GM12878 (cell line): ENCODE data around the gene CHCHD3. TPM values are rescaled to one million over a fixed set of nuclear protein-coding genes. Genes with fewer than 3 reads are reported as not detected.
A peak's percentile ranks its signal among the peaks of the same experiment; 100 is the strongest.

Experiments
- BCL3 ChIP-seq: IDR thresholded peaks from 2 replicates; pipeline ENCODE4 v1.6.1; 2011; ENCODE audit warnings: borderline replicate concordance, low read depth, mild to moderate bottlenecking, moderate library complexity, low read length; ENCODE audit not compliant: insufficient read depth, poor library complexity, severe bottlenecking
- CREB1 ChIP-seq: IDR thresholded peaks from 2 replicates; pipeline ENCODE4 v1.6.1; 2012; ENCODE audit warnings: low read depth, mild to moderate bottlenecking, inconsistent platforms
- FOXK2 ChIP-seq: fragments of 450-650 bp; IDR thresholded peaks from 2 replicates; pipeline ENCODE4 v1.6.1; 2017; ENCODE audit warnings: mild to moderate bottlenecking, moderate library complexity
- HDAC6 ChIP-seq: fragments of 200-600 bp; sonication (generic); IDR thresholded peaks from one replicate; pipeline ENCODE4 v1.8.0; 2017; ENCODE audit warnings: antibody characterized with exemption; ENCODE audit not compliant: unreplicated experiment
- KDM1A ChIP-seq: fragments of 200-600 bp; sonication (generic); IDR thresholded peaks from 2 replicates; pipeline ENCODE4 v1.6.1; 2016; ENCODE audit warnings: borderline replicate concordance
- PAX8 ChIP-seq: fragments of 450-650 bp; IDR thresholded peaks from 2 replicates; pipeline ENCODE4 v1.6.1; 2017; ENCODE audit warnings: mild to moderate bottlenecking, moderate library complexity
- SMARCA5 ChIP-seq: fragments of 450-650 bp; IDR thresholded peaks from 2 replicates; pipeline ENCODE4 v1.6.1; 2017; ENCODE audit warnings: mild to moderate bottlenecking
- TCF3 ChIP-seq: IDR thresholded peaks from 2 replicates; pipeline ENCODE4 v1.6.1; 2012; ENCODE audit warnings: low read depth, mild to moderate bottlenecking, low read length, borderline replicate concordance; ENCODE audit not compliant: insufficient read depth
- YY1 ChIP-seq: IDR thresholded peaks from 2 replicates; pipeline ENCODE4 v1.6.1; 2011; ENCODE audit warnings: low read depth, mild to moderate bottlenecking, low read length
- polyA plus RNA-seq, 11 experiments: library from polyadenylated mRNA; depleted of rRNA in 4 of 11; unstranded in 6 of 11; stranded (reverse) in 5 of 11; fragments of >200 nt; fragmentation: Nextera tagmentation in 4 of 11; fragmentation: Illumina TruSeq in 1 of 11; extraction: Ambion mirVana in 4 of 11; extraction: Trizol in 1 of 11; gene quantifications; 1 replicate in 1 of 11; 2 replicates in 10 of 11; pipeline versions ENCODE4 v1.2.1 to v1.2.3, GENCODE V29; 2011 to 2016; ENCODE audit warnings: inconsistent platforms in 2 of 11, missing spikeins in 2 of 11, low read depth in 1 of 11
- total RNA-seq, 4 experiments: library from RNA; depleted of rRNA in 3 of 4; stranded (reverse); fragments of >200 nt in 3 of 4; fragmentation: Illumina TruSeq in 1 of 4; extraction: Trizol in 1 of 4; gene quantifications; 2 replicates each; pipeline versions ENCODE4 v1.2.1 to v1.2.3, GENCODE V29; 2013 to 2021
- TF ChIP-seq, protein P1 (sequence below): fragments of 450-650 bp; IDR thresholded peaks from 2 replicates; pipeline ENCODE4 v1.6.1; 2018; ENCODE audit warnings: borderline replicate concordance, mild to moderate bottlenecking; ENCODE audit not compliant: partially characterized antibody
- TF ChIP-seq, protein P2 (sequence below): fragments of 450-650 bp; IDR thresholded peaks from 2 replicates; pipeline ENCODE4 v1.6.1; 2017; ENCODE audit warnings: mild to moderate bottlenecking, moderate library complexity

The CHCHD3 gene
- total and polyA plus RNA-seq, 10 of the 15 experiments (the other 5 are each of a cell fraction or from before 2014, with no cell fraction given), result 38.3 to 178 (median 96.2) TPM

DNA sequence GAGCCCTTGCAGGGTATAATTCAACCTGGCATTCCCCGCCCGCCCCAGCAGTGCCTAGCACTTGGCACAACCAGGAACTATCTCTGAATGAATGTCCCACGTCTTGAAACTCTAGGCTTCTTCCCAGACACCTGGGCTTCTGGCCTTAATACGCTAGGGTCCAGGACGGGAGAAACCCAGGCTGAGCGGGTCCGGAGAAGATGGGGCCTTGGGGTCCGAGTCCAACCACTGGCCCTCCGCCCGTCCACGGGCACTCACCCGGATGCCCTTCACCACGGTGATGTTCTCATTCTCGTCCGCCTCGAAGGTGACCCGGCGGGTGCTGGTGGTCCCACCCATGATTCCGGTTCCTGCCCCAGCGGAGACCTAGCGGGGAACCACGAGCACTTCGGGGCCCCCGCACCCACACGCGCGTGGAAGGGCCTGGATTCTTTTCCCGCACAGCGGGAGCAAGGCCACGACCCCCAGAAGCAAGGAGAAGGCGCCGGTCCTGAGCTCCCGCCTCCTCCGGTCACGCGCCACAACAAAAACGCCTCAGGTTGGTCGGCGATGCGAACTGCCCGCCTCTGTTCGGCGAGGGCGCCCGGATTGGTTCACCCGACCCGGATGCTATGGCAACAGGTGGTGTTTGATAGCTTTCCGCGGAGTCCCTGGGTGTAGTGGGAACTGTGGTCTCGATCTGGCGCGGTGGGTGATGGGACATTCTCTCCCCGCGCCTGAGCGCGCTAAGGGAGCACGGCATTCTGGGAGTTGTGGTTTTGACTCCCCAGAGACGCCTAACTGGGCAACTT lies at the start of gene CHCHD3 (continued):
- TF ChIP-seq, protein P1, sequence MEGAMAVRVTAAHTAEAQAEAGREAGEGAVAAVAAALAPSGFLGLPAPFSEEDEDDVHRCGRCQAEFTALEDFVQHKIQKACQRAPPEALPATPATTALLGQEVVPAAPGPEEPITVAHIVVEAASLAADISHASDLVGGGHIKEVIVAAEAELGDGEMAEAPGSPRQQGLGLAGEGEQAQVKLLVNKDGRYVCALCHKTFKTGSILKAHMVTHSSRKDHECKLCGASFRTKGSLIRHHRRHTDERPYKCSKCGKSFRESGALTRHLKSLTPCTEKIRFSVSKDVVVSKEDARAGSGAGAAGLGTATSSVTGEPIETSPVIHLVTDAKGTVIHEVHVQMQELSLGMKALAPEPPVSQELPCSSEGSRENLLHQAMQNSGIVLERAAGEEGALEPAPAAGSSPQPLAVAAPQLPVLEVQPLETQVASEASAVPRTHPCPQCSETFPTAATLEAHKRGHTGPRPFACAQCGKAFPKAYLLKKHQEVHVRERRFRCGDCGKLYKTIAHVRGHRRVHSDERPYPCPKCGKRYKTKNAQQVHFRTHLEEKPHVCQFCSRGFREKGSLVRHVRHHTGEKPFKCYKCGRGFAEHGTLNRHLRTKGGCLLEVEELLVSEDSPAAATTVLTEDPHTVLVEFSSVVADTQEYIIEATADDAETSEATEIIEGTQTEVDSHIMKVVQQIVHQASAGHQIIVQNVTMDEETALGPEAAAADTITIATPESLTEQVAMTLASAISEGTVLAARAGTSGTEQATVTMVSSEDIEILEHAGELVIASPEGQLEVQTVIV, result no peak
- TF ChIP-seq YY1, result peak; percentile 66
- TF ChIP-seq PAX8, result no peak
- TF ChIP-seq KDM1A, result no peak
- TF ChIP-seq BCL3, result no peak
- TF ChIP-seq HDAC6, result no peak
- TF ChIP-seq TCF3, result 0 out of 2 replicates have a peak, but pooled peaks have one; percentile 11
- no peak for TF ChIP-seq SMARCA5
- peak; percentile 78 for TF ChIP-seq CREB1
- TF ChIP-seq, protein P2, sequence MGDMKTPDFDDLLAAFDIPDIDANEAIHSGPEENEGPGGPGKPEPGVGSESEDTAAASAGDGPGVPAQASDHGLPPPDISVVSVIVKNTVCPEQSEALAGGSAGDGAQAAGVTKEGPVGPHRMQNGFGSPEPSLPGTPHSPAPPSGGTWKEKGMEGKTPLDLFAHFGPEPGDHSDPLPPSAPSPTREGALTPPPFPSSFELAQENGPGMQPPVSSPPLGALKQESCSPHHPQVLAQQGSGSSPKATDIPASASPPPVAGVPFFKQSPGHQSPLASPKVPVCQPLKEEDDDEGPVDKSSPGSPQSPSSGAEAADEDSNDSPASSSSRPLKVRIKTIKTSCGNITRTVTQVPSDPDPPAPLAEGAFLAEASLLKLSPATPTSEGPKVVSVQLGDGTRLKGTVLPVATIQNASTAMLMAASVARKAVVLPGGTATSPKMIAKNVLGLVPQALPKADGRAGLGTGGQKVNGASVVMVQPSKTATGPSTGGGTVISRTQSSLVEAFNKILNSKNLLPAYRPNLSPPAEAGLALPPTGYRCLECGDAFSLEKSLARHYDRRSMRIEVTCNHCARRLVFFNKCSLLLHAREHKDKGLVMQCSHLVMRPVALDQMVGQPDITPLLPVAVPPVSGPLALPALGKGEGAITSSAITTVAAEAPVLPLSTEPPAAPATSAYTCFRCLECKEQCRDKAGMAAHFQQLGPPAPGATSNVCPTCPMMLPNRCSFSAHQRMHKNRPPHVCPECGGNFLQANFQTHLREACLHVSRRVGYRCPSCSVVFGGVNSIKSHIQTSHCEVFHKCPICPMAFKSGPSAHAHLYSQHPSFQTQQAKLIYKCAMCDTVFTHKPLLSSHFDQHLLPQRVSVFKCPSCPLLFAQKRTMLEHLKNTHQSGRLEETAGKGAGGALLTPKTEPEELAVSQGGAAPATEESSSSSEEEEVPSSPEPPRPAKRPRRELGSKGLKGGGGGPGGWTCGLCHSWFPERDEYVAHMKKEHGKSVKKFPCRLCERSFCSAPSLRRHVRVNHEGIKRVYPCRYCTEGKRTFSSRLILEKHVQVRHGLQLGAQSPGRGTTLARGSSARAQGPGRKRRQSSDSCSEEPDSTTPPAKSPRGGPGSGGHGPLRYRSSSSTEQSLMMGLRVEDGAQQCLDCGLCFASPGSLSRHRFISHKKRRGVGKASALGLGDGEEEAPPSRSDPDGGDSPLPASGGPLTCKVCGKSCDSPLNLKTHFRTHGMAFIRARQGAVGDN, result no peak
- no peak for TF ChIP-seq FOXK2
